ENCODE results near the gene KCNG3. TPM values are rescaled to one million over a fixed set of nuclear protein-coding genes. Genes with fewer than 3 reads are reported as not detected.

The KCNG3 gene
- total and polyA plus RNA-seq, 7 donors = not detected

- no peak overlapping the region for H3K4me3 ChIP-seq
- H3K27me3 ChIP-seq (ENCODE audit: insufficient read depth in 3 of 3, low read length in 2 of 3) = peaks cover 0 to 4% (median 2%) of the 10 kb centered on the region in 3 donors
- TF ChIP-seq, protein P1, sequence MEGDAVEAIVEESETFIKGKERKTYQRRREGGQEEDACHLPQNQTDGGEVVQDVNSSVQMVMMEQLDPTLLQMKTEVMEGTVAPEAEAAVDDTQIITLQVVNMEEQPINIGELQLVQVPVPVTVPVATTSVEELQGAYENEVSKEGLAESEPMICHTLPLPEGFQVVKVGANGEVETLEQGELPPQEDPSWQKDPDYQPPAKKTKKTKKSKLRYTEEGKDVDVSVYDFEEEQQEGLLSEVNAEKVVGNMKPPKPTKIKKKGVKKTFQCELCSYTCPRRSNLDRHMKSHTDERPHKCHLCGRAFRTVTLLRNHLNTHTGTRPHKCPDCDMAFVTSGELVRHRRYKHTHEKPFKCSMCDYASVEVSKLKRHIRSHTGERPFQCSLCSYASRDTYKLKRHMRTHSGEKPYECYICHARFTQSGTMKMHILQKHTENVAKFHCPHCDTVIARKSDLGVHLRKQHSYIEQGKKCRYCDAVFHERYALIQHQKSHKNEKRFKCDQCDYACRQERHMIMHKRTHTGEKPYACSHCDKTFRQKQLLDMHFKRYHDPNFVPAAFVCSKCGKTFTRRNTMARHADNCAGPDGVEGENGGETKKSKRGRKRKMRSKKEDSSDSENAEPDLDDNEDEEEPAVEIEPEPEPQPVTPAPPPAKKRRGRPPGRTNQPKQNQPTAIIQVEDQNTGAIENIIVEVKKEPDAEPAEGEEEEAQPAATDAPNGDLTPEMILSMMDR (IDR thresholded peaks at IDR 0.05) = no peak
- no peak for DNase-seq
- no peak overlapping the region for H3K27ac ChIP-seq
- ATAC-seq = no peak
- no peaks in the 10 kb centered on the region for H3K36me3 ChIP-seq (ENCODE audit: insufficient read depth in 1 of 2, low read depth in 1 of 2)
- WGBS, 3 donors = 77 to 86% (median 78%) methylated on average over 3 of the region's 3 CpGs
- intact Hi-C loops (cut with DNase I) = no loop called here
- H3K9me3 ChIP-seq = no peaks in the 10 kb centered on the region
- no peaks in the 10 kb centered on the region for H3K4me1 ChIP-seq
Observed at GRCh38 chr2:42421157-42421485, 72.7 kb downstream of the KCNG3 start.

DNA sequence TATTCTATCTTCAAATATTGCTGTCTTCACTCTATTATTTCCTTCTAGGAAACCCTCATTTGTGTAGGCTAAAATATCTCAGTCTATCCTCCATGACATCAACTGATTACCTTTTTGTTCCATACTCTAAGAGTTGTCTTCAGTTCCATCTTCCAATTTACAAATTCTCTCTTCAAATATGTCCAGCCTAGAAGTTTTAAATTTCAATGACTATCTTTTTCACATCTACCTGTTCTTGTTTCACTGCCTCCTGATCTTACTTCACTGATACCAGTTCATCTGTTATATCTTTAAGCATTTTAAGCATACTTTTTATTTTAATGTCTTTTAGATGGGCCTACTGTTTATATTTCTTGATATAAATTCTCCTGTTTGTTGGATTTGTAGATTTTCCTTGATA, 79.1 kb downstream of the KCNG3 start:
- no peak for DNase-seq
- intact Hi-C loops (cut with DNase I) = no loop called here
- no peaks in the 10 kb centered on the region for H3K4me1 ChIP-seq
- H3K27me3 ChIP-seq (ENCODE audit: insufficient read depth in 3 of 3, low read length in 2 of 3) = no peaks in the 10 kb centered on the region
- H3K9me3 ChIP-seq = peaks cover 11% of the 10 kb centered on the region
- no peak overlapping the region for H3K4me3 ChIP-seq
- no peaks in the 10 kb centered on the region for H3K36me3 ChIP-seq (ENCODE audit: insufficient read depth in 1 of 2, low read depth in 1 of 2)
- no peak overlapping the region for H3K27ac ChIP-seq
- TF ChIP-seq, protein P1 (IDR thresholded peaks at IDR 0.05) = no peak
- ATAC-seq = no peak

- no peak overlapping the region for H3K4me3 ChIP-seq
- H3K27ac ChIP-seq = no peak overlapping the region
- intact Hi-C loops (cut with DNase I) = no loop called here
- ATAC-seq (no peak), DNase-seq (no peak)
- TF ChIP-seq, protein P1 (IDR thresholded peaks at IDR 0.05) = no peak
- no peaks in the 10 kb centered on the region for H3K27me3 ChIP-seq (ENCODE audit: insufficient read depth in 3 of 3, low read length in 2 of 3)
- H3K9me3 ChIP-seq = peaks cover 11% of the 10 kb centered on the region
- no peaks in the 10 kb centered on the region for H3K4me1 ChIP-seq
- no peaks in the 10 kb centered on the region for H3K36me3 ChIP-seq (ENCODE audit: insufficient read depth in 1 of 2, low read depth in 1 of 2)
Observed at GRCh38 chr2:42414158-42414557, 79.6 kb downstream of the KCNG3 start.

GRCh38 chr2:42410742-42411514, 82.9 kb downstream of the KCNG3 start:
- TF ChIP-seq, protein P1 (IDR thresholded peaks at IDR 0.05) = no peak

DNA sequence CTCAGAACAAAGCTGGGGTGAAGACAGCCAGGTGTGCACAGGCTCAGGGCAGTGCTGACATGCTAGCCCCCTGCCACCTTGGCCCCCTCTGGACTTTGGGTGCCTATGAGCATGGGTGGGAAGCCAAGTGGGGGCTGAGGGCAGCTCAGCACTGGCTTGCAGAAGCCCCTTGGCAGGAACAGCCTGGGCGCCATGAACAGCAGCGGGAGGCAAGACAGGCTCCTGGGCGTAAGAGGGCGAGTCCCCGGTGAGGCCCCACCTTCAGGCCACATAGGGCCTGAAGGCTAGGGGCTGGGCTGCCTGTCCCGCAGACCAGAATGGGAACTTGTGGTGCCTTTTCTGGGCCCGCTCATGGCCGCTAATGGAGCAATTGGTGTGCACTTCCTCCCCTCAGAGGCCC, 85.8 kb downstream of the KCNG3 start:
- Histone ChIP-seq H3K4me3 (no peak overlapping the region), H3K27me3 (ENCODE audit: insufficient read depth in 3 of 3, low read length in 2 of 3) (no peaks in the 10 kb centered on the region), H3K27ac (no peak overlapping the region), H3K9me3 (no peaks in the 10 kb centered on the region), H3K36me3 (ENCODE audit: insufficient read depth in 1 of 2, low read depth in 1 of 2) (no peaks in the 10 kb centered on the region), H3K4me1 (no peaks in the 10 kb centered on the region)
- WGBS, 3 donors = 96 to 99% (median 97%) methylated on average over 8 of the region's 8 CpGs
- intact Hi-C loops (cut with DNase I) = no loop called here
- no peak for DNase-seq
- TF ChIP-seq, protein P1 (IDR thresholded peaks at IDR 0.05) = no peak
- ATAC-seq = no peak

More at GRCh38 chr2:42410742-42411514, 82.9 kb downstream of the KCNG3 start:
- Histone ChIP-seq H3K4me1 (no peaks in the 10 kb centered on the region), H3K27me3 (ENCODE audit: insufficient read depth in 3 of 3, low read length in 2 of 3) (no peaks in the 10 kb centered on the region), H3K4me3 (no peak overlapping the region), H3K27ac (no peak overlapping the region), H3K36me3 (ENCODE audit: insufficient read depth in 1 of 2, low read depth in 1 of 2) (no peaks in the 10 kb centered on the region), H3K9me3 (peaks cover 11% of the 10 kb centered on the region)
- 79 to 81% (median 79%) methylated on average over 3 of the region's 3 CpGs for WGBS, 3 donors
- DNase-seq = no peak
- no peak for ATAC-seq
- intact Hi-C loops (cut with DNase I) = no loop called here
